ENCODE data around the gene PSMD11.
"Not testable (repeated sequence)": the region's sequence is repeated elsewhere in the genome, so short reads cannot be mapped to it uniquely, and the experiment has no call there.

The PSMD11 gene

DNA sequence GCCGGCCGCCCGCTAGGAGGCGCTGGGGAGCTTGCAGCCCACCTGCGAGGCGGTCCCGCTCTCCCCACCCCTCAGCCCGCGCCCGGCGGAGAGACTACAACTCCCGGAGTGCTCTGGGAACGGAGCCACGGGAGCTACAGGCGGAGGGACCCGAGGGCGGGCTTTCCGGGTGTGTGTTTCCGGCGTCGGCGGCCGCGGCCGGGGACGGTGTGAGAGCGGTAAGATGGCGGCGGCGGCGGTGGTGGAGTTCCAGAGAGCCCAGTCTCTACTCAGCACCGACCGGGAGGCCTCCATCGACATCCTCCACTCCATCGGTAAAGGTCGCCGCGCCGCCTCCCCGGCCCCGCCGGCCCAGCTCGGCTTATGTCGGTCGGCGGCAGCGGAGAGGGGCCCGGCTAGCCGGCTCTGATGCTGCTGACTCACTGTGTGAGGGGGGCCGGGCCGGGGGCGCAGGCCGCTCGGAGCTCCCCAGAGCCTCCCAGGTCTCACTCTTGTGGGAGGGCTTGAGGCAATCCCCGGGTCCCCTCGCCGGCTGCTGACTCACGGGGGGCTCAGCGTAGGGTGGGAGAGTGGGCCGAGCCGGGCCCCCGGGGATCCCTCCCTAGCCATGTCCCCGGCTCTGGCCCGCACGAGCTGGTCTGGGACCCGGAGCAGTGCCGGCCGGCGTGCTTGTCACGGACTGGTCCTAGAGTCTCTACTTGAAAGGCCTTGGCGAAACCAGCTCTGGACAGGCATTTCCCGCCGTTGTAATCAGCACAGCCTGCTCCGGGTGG lies at the start of gene PSMD11:
Gene PSMD11 (plus strand): TSS at position 210 of the 773 bp plus-strand sequence. CDS start 14 bp downstream, at position 224.
- Histone ChIP-seq H3K27me3 (ENCODE audit: insufficient read depth, low read depth, severe bottlenecking) (no peaks in the 10 kb centered on the region), H3K27ac (peak within 1 kb of the TSS; percentile 90), H3K9me3 (ENCODE audit: severe bottlenecking) (peaks cover 2% of the 10 kb centered on the region), H3K4me3 (ENCODE audit: low read depth, low read length) (peak within 1 kb of the TSS; percentile 99), H3K36me3 (peaks cover 43% of the 10 kb centered on the region)
- TF ChIP-seq, protein P1, sequence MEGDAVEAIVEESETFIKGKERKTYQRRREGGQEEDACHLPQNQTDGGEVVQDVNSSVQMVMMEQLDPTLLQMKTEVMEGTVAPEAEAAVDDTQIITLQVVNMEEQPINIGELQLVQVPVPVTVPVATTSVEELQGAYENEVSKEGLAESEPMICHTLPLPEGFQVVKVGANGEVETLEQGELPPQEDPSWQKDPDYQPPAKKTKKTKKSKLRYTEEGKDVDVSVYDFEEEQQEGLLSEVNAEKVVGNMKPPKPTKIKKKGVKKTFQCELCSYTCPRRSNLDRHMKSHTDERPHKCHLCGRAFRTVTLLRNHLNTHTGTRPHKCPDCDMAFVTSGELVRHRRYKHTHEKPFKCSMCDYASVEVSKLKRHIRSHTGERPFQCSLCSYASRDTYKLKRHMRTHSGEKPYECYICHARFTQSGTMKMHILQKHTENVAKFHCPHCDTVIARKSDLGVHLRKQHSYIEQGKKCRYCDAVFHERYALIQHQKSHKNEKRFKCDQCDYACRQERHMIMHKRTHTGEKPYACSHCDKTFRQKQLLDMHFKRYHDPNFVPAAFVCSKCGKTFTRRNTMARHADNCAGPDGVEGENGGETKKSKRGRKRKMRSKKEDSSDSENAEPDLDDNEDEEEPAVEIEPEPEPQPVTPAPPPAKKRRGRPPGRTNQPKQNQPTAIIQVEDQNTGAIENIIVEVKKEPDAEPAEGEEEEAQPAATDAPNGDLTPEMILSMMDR (IDR thresholded peaks at IDR 0.05; ENCODE audit: low read depth, low read length), result peak; percentile 90
- peak; percentile 98 for DNase-seq

DNA sequence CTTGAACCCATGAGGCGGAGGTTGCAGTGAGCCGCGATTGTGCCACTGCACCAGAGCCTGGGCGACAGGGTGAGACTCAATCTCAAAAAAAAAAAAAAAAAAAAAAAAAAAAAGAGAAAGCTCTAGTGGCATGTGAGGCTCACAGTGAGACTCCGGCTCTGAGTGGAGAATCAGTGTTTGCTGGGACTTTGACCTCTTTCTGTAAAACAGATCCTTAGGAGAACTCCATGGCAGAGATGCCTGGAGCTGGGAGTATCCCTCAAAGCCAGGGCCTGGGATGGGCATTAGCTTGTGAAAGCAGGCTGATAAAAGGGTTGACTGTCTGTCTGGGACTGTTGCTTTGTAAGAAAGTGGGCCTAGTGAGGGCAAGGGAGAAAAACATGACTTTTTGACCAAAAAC lies 48.0 kb upstream of the PSMD11 start:
- Histone ChIP-seq H3K27ac (no peak overlapping the region), H3K9me3 (ENCODE audit: severe bottlenecking) (no peaks in the 10 kb centered on the region), H3K4me3 (ENCODE audit: low read depth, low read length) (no peak overlapping the region), H3K36me3 (no peaks in the 10 kb centered on the region; the same call in 1 of the 2 replicates), H3K27me3 (ENCODE audit: insufficient read depth, low read depth, severe bottlenecking) (no peaks in the 10 kb centered on the region)
- TF ChIP-seq, protein P1 (IDR thresholded peaks at IDR 0.05; ENCODE audit: low read depth, low read length), result no peak
- no peak for DNase-seq

DNA sequence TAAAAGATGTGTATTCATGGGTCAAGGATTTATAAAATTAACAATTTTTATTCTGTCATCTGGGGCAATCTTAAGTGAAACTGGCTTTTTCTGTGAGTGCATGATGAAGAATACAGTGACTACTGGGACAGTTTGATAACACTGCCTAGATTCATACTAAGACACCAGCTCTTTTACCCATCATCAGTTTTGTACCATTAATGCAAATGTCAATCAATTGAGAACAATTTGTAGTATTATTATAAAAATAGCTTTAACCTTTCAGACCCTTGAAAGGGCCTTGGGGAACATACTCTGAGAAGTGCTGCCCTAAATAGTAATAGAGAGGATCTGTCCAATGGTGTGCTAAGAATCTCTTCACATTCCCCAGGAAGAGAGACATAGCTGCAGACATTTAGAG lies 45.4 kb upstream of the PSMD11 start:
- H3K36me3 ChIP-seq, result no peaks in the 10 kb centered on the region
- TF ChIP-seq, protein P1 (IDR thresholded peaks at IDR 0.05; ENCODE audit: low read depth, low read length), result no peak
- no peak overlapping the region for H3K27ac ChIP-seq
- H3K27me3 ChIP-seq (ENCODE audit: insufficient read depth, low read depth, severe bottlenecking), result no peaks in the 10 kb centered on the region
- H3K9me3 ChIP-seq (ENCODE audit: severe bottlenecking), result no peaks in the 10 kb centered on the region
- no peak overlapping the region for H3K4me3 ChIP-seq (ENCODE audit: low read depth, low read length)
- no peak for DNase-seq

DNA sequence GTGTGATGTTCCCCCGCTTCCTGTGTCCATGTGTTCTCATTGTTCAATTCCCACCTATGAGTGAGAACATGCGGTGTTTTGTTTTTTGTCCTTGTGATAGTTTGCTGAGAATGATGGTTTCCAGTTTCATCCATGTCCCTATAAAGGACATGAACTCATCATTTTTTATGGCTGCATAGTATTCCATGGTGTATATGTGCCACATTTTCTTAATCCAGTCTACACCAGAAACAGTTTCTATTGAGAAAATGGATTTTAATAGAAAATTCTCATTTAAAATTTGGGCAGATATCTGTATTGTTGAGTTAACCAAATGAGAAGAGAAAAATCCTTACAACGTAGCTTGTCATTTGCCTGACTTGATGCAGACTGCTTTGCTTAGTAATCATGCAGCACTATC lies 34.2 kb upstream of the PSMD11 start:
- not testable (repeated sequence) for DNase-seq; H3K36me3 ChIP-seq; H3K27me3 ChIP-seq (ENCODE audit: insufficient read depth, low read depth, severe bottlenecking); H3K27ac ChIP-seq; H3K4me3 ChIP-seq (ENCODE audit: low read depth, low read length); H3K9me3 ChIP-seq (ENCODE audit: severe bottlenecking)

DNA sequence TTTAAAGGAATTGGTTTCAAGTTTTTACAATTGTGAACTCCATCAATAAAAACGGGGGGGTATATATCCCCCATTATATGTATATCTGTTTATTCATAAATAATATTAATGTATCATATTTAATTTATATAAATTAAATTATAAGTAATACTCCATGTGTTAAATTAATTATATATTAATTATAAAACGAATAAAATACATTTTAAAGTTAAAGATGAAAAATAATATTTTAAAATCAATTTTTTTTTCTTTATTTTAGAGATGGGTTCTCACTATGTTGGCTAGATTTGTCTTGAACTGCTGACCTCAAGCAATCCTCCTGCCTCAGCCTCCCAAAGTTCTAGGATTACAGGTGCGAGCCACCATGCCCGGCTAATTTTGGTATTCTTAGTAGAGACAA lies 17.4 kb upstream of the PSMD11 start:
- no peak overlapping the region for H3K4me3 ChIP-seq (ENCODE audit: low read depth, low read length)
- no peak for DNase-seq
- peaks cover 12% of the 10 kb centered on the region for H3K9me3 ChIP-seq (ENCODE audit: severe bottlenecking)
- H3K27ac ChIP-seq, result no peak overlapping the region
- TF ChIP-seq, protein P1 (IDR thresholded peaks at IDR 0.05; ENCODE audit: low read depth, low read length), result no peak
- no peaks in the 10 kb centered on the region for H3K27me3 ChIP-seq (ENCODE audit: insufficient read depth, low read depth, severe bottlenecking)
- H3K36me3 ChIP-seq, result 0 out of 2 replicates have a peak, but pooled peaks cover 7% of the 10 kb centered on the region

DNA sequence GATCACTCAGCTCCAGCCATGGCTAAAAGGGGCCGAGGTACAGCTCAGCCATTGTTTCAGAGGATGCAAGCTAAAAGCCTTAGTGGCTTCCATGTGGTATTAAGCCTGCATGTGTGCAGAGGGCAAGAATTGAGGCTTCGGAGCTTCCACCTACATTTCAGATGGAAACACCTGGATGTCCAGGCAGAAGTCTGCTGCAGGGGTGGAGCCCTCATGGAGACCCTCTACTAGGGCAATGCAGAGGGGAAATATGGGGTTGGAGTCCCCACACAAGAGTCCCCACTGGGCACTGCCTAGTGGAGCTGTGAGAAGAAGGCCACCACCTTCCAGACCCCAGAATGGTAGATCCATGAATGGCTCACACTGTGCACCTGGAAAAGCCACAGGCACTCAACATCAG lies 14.7 kb upstream of the PSMD11 start:
- no peak overlapping the region for H3K4me3 ChIP-seq (ENCODE audit: low read depth, low read length)
- TF ChIP-seq, protein P1 (IDR thresholded peaks at IDR 0.05; ENCODE audit: low read depth, low read length), result no peak
- no peaks in the 10 kb centered on the region for H3K27me3 ChIP-seq (ENCODE audit: insufficient read depth, low read depth, severe bottlenecking)
- DNase-seq, result no peak
- H3K27ac ChIP-seq, result no peak overlapping the region
- H3K36me3 ChIP-seq, result 0 out of 2 replicates have a peak, but pooled peaks cover 7% of the 10 kb centered on the region
- H3K9me3 ChIP-seq (ENCODE audit: severe bottlenecking), result peaks cover 12% of the 10 kb centered on the region

All from WERI-Rb-1 (cell line).